Measurements from ENCODE around the gene CGREF1. TPM values are rescaled to one million over a fixed set of nuclear protein-coding genes. Genes with fewer than 3 reads are reported as not detected.

CGREF1 gene
- total and polyA plus RNA-seq, 2 donors (not counting 3 experiments of a cell fraction or from before 2014, with no cell fraction given) = 2.9 to 5.8 TPM

GRCh38 chr2:27088634-27089033 lies 30.3 kb downstream of the CGREF1 start:
- POLR2A ChIA-PET = no interaction called here
- H4K20me1 ChIP-seq (replicated peaks; ENCODE audit: control insufficient read depth, extremely low read depth, insufficient read depth, low read length) = no peaks in the 10 kb centered on the region
- no peak overlapping the region for H2AFZ ChIP-seq (ENCODE audit: low read depth, low read length)
- peaks cover 5% of the 10 kb centered on the region for H3K4me1 ChIP-seq (ENCODE audit: control insufficient read depth, extremely low read depth, insufficient read depth, low read length)
- FAIRE-seq = no peak
- no peak overlapping the region for H3K9ac ChIP-seq (replicated peaks; ENCODE audit: extremely low read depth, insufficient read depth, low read length)
- H3K27ac ChIP-seq (ENCODE audit: insufficient read depth, low read depth, low read length) = no peak overlapping the region
- H3K4me2 ChIP-seq (ENCODE audit: insufficient read depth, low read length) = no peak overlapping the region
- no peak for TF ChIP-seq MYC (IDR thresholded peaks at IDR 0.05; ENCODE audit: low read depth, low read length)
- TF ChIP-seq JUN (IDR thresholded peaks at IDR 0.05; ENCODE audit: borderline replicate concordance, insufficient read depth, insufficient read length, low read depth) = no peak
- TF ChIP-seq POLR2AphosphoS5 (IDR thresholded peaks at IDR 0.05; ENCODE audit: insufficient read depth, low read depth, low read length) = no peak
- TF ChIP-seq FOS (IDR thresholded peaks at IDR 0.05; ENCODE audit: borderline replicate concordance, insufficient read depth, low read length) = no peak
- no peak for TF ChIP-seq EZH2 (IDR thresholded peaks at IDR 0.05; ENCODE audit: borderline replicate concordance, low read depth, low read length, severe bottlenecking)
- TF ChIP-seq POLR2A (IDR thresholded peaks at IDR 0.05; ENCODE audit: low read depth, low read length) = no peak
- TF ChIP-seq GATA2 (IDR thresholded peaks at IDR 0.05; ENCODE audit: insufficient read depth, insufficient read length, low read depth, low read length) = no peak
- no peak for TF ChIP-seq CTCF (IDR thresholded peaks at IDR 0.05; ENCODE audit: extremely low read depth in 1 of 2, insufficient read depth in 1 of 2, low read depth in 1 of 2, low read length in 2 of 2)
- TF ChIP-seq MAX (IDR thresholded peaks at IDR 0.05; ENCODE audit: insufficient read depth, insufficient read length) = no peak
- CTCF ChIA-PET = interaction anchor here (1.3 to 6.0 kb wide), 4 partner anchors 38 to 191 kb away, joined by 3 to 39 read pairs (median 13); partner anchors contain the start of gene AGBL5
- no peaks in the 10 kb centered on the region for H3K79me2 ChIP-seq (ENCODE audit: control insufficient read depth, insufficient read depth, low read length)
- H3K36me3 ChIP-seq (ENCODE audit: control insufficient read depth in 2 of 2, extremely low read depth in 1 of 2, insufficient read depth in 2 of 2, low read length in 2 of 2) = no peaks in the 10 kb centered on the region
- H3K27me3 ChIP-seq (ENCODE audit: control insufficient read depth in 2 of 2, insufficient read depth in 2 of 2, low read length in 2 of 2) = no peaks in the 10 kb centered on the region
- DNase-seq (ENCODE audit: low read depth, low spot score) = no peak
- intact Hi-C loops (cut with micrococcal nuclease) = loop anchor here (5.0 kb wide), 1 partner anchor 241 kb away; the partner anchor contains the start of gene DPYSL5
- no TSS peak for BruUV-seq (replicated peaks)
- no peak overlapping the region for H3K4me3 ChIP-seq (replicated peaks in 1 of 3; ENCODE audit: insufficient read depth in 1 of 3, low read depth in 1 of 3, low read length in 3 of 3)
- dilution Hi-C loops (cut with MboI; ENCODE audit: extremely low pct_ligation_motif_present, low sequenced_read_pairs) = no loop called here
- no peaks in the 10 kb centered on the region for H3K9me3 ChIP-seq (replicated peaks; ENCODE audit: control insufficient read depth, insufficient read depth, low read length)
- H3K9me1 ChIP-seq (replicated peaks; ENCODE audit: control insufficient read depth, extremely low read depth, insufficient read depth, low read length) = no peaks in the 10 kb centered on the region

Measured in endothelial cell of umbilical vein (primary cell).